ENCODE results near the gene SCYGR3.

The SCYGR3 gene

DNA sequence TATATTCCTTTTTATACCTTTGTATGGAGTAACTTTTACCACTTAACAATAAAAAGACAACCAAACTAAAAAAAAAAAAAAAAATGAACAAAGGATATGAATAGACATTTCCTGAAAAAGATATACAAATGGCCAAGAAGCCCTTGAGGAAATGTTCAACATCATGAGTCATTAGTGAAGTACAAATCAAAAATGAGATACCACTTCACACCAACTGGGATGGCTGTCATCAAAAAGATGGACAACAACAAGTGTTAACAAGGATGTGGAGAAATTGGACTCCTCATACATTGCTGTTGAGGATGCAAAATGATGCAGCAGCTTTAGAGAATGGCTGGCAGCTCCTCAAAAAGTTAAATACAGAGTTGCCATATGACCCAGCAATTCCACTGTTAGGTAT, 38.5 kb downstream of the SCYGR3 start:
- TF ChIP-seq, protein P1, sequence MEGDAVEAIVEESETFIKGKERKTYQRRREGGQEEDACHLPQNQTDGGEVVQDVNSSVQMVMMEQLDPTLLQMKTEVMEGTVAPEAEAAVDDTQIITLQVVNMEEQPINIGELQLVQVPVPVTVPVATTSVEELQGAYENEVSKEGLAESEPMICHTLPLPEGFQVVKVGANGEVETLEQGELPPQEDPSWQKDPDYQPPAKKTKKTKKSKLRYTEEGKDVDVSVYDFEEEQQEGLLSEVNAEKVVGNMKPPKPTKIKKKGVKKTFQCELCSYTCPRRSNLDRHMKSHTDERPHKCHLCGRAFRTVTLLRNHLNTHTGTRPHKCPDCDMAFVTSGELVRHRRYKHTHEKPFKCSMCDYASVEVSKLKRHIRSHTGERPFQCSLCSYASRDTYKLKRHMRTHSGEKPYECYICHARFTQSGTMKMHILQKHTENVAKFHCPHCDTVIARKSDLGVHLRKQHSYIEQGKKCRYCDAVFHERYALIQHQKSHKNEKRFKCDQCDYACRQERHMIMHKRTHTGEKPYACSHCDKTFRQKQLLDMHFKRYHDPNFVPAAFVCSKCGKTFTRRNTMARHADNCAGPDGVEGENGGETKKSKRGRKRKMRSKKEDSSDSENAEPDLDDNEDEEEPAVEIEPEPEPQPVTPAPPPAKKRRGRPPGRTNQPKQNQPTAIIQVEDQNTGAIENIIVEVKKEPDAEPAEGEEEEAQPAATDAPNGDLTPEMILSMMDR (IDR thresholded peaks at IDR 0.05; ENCODE audit: low read depth, low read length, missing control alignments) = no peak
- no peak for DNase-seq (ENCODE audit: extremely low read depth, low read depth)
- no peak overlapping the region for H3K4me3 ChIP-seq (replicated peaks; ENCODE audit: low read depth, low read length)

DNA sequence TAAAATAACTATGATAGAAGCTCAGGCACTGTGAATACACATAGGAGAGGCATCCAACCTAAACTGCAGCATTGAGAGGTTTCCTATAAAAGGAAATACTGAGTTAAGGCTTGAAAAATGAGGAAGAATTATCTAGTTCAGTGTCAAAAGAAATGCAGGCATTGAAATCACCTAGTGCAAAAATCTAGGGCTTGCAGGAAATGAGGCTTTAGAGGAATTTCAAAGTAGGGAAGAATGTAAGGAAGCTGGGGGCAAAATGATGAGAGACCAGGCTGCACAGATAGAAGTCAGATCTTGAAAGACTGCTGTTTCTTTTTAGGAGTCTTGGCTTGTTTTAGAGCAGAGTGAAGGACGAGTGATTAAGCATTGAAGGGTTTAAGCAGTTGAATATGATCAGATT, 44.0 kb downstream of the SCYGR3 start:
- TF ChIP-seq, protein P1 (IDR thresholded peaks at IDR 0.05; ENCODE audit: low read depth, low read length, missing control alignments) = no peak

DNA sequence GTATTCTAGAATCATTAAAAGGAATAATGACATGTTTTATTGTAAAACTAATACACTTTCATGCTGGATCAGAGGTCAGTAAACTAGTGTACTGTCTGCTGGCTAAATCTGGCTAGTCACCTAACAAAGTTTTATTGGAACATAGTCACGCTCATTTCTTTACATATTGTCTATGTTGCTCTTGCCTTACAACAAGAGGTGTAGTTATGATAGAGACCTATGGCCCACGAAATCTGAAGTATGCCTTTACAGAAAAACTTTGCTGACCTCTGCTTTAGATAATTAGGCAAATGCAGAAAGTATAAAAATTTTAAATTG, 45.8 kb downstream of the SCYGR3 start:
- H3K4me3 ChIP-seq (replicated peaks; ENCODE audit: low read depth, low read length) = no peak overlapping the region
- DNase-seq (ENCODE audit: extremely low read depth, low read depth) = no peak
- TF ChIP-seq, protein P1 (IDR thresholded peaks at IDR 0.05; ENCODE audit: low read depth, low read length, missing control alignments) = no peak

More for the DNA sequence above, 44.0 kb downstream of the SCYGR3 start:
- H3K4me3 ChIP-seq (replicated peaks; ENCODE audit: low read depth, low read length) = no peak overlapping the region
- no peak for DNase-seq (ENCODE audit: extremely low read depth, low read depth)

DNA sequence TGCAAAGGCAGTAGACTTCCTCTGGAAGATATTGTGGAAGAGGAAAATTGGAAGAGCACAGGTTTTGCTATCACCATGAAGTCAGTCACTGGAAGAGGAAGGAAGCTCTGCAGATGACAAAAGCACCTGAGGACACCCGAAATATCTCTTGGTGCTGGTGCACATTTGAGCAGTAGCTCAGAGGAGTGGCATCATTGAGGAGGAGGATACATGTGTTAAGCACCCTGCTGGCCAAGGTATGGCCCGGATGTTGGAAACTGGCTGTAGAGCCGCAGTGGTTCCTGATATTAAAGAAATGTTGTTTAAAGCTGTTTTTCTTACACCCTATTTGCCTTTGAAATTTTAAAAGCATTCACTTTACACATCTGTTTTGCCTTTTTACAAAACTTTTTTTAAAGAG, 48.6 kb downstream of the SCYGR3 start:
- TF ChIP-seq, protein P1 (IDR thresholded peaks at IDR 0.05; ENCODE audit: low read depth, low read length, missing control alignments) = no peak
- no peak for DNase-seq (ENCODE audit: extremely low read depth, low read depth)
- no peak overlapping the region for H3K4me3 ChIP-seq (replicated peaks; ENCODE audit: low read depth, low read length)

DNA sequence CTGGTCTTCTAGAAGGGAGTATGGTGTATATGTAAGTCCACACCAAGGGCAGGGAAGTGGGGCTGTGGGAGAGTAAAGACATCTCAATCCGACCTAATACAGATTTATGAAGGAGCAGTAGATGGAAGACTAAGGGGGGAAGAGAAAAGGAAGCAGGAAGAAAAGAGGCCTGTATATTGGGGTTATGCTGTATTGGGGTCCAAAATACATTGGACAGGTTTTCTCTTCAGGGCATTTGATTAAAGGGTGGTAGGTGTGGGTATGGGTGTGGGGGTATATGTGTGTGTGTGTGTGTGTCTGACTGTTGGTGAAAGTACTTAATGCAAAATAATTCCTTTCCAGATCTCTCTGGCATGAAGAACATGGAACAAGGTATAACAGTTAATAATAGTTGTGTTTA, 49.6 kb downstream of the SCYGR3 start:
- TF ChIP-seq, protein P1 (IDR thresholded peaks at IDR 0.05; ENCODE audit: low read depth, low read length, missing control alignments) = no peak

More for the DNA sequence above, 49.6 kb downstream of the SCYGR3 start:
- no peak for DNase-seq (ENCODE audit: extremely low read depth, low read depth)
- H3K4me3 ChIP-seq (replicated peaks; ENCODE audit: low read depth, low read length) = no peak overlapping the region
